Transverse colon (tissue), 4 donors: ENCODE data around the gene KRT72.

Source experiments
- EP300 ChIP-seq: sonication (generic); formaldehyde crosslinking; IDR thresholded peaks from one replicate; pipeline ENCODE4 v1.6.1; 2017; ENCODE audit warnings: antibody characterized with exemption, low read depth
- POLR2A ChIP-seq: fragments of 450-650 bp; IDR thresholded peaks from one replicate; pipeline ENCODE4 v1.6.1; 2016; ENCODE audit warnings: antibody characterized with exemption, mild to moderate bottlenecking, moderate library complexity
- POLR2AphosphoS5 ChIP-seq, 3 donors: sonication (generic); formaldehyde crosslinking; IDR thresholded peaks; one replicate each; pipeline ENCODE4 v1.6.1; 2016; ENCODE audit warnings: antibody characterized with exemption in 3 of 3
- TF ChIP-seq, protein P1 (sequence below), 5 experiments: fragments of 200-600 bp in 3 of 5; fragments of 450-650 bp in 2 of 5; sonication (generic) in 3 of 5; IDR thresholded peaks; 1 replicate in 2 of 5; 2 replicates in 3 of 5; pipeline ENCODE4 v1.5.1; 2016 to 2017; ENCODE audit warnings: antibody characterized with exemption in 5 of 5, inconsistent platforms in 3 of 5, mild to moderate bottlenecking in 2 of 5, moderate library complexity in 1 of 5

DNA sequence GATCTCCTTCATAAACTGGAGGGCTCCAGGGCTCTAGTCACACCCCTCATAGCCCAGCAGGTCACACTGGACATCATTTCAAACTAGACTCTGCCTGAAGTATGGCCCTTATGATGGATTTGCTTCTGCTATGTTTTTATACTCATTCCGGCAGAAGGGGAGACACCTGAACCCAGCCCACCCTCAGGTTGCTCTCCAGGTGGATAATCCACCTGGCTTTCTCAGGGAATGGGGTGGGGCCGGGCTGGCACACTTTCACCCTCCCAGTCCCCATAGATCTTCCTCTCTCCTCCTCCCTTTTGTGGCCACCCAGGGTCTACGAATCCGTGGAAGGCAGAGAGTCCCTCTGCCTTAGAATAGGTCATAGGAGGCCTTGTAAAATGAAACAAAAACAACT, 26.8 kb upstream of the KRT72 start:
- TF ChIP-seq, protein P1, sequence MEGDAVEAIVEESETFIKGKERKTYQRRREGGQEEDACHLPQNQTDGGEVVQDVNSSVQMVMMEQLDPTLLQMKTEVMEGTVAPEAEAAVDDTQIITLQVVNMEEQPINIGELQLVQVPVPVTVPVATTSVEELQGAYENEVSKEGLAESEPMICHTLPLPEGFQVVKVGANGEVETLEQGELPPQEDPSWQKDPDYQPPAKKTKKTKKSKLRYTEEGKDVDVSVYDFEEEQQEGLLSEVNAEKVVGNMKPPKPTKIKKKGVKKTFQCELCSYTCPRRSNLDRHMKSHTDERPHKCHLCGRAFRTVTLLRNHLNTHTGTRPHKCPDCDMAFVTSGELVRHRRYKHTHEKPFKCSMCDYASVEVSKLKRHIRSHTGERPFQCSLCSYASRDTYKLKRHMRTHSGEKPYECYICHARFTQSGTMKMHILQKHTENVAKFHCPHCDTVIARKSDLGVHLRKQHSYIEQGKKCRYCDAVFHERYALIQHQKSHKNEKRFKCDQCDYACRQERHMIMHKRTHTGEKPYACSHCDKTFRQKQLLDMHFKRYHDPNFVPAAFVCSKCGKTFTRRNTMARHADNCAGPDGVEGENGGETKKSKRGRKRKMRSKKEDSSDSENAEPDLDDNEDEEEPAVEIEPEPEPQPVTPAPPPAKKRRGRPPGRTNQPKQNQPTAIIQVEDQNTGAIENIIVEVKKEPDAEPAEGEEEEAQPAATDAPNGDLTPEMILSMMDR (IDR thresholded peaks at IDR 0.05), result no peak
- TF ChIP-seq POLR2AphosphoS5 (IDR thresholded peaks at IDR 0.05) (no peak), POLR2A (no peak), EP300 (no peak)
